NOMO-1 treated with DMSO at 0.1 percent for 48 hours (cell line): ENCODE measurements around the gene TNIK.
"Not testable (repeated sequence)": the region's sequence is repeated elsewhere in the genome, so short reads cannot be mapped to it uniquely, and the experiment has no call there.

Experiments
- DNase-seq: peaks from one replicate; lab custom pipeline; 2025; ENCODE audit not compliant: unreplicated experiment; lab: John Stamatoyannopoulos, UW

TNIK gene

GRCh38 chr3:171422855-171423254 lies 37.4 kb downstream of the TNIK start:
- DNase-seq: not testable (repeated sequence)

GRCh38 chr3:171420667-171421066 lies 39.5 kb downstream of the TNIK start:
- no peak for DNase-seq

GRCh38 chr3:171419457-171419856 lies 40.7 kb downstream of the TNIK start:
- DNase-seq: no peak

- no peak for DNase-seq
Measured at GRCh38 chr3:171417813-171418212, 42.4 kb downstream of the TNIK start.

GRCh38 chr3:171417137-171417536 lies 43.1 kb downstream of the TNIK start:
- DNase-seq: no peak

- DNase-seq: no peak
Measured at GRCh38 chr3:171416666-171417065, 43.5 kb downstream of the TNIK start.

- no peak for DNase-seq
Measured at GRCh38 chr3:171416061-171416460, 44.1 kb downstream of the TNIK start.

- DNase-seq: no peak
Measured at GRCh38 chr3:171415070-171415469, 45.1 kb downstream of the TNIK start.

- no peak for DNase-seq
Measured at GRCh38 chr3:171412473-171412872, 47.7 kb downstream of the TNIK start.

- DNase-seq: no peak
Measured at GRCh38 chr3:171412054-171412453, 48.2 kb downstream of the TNIK start.

- DNase-seq: no peak
Measured at GRCh38 chr3:171410186-171410585, 50.0 kb downstream of the TNIK start.

- DNase-seq: no peak
Measured at GRCh38 chr3:171407759-171408158, 52.4 kb downstream of the TNIK start.

GRCh38 chr3:171404376-171404967 lies 55.7 kb downstream of the TNIK start:
- DNase-seq: no peak

GRCh38 chr3:171402281-171402680 lies 57.9 kb downstream of the TNIK start:
- no peak for DNase-seq

- DNase-seq: no peak
Measured at GRCh38 chr3:171401432-171401831, 58.8 kb downstream of the TNIK start.

GRCh38 chr3:171399842-171400241 lies 60.4 kb downstream of the TNIK start:
- no peak for DNase-seq

GRCh38 chr3:171398343-171398742 lies 61.9 kb downstream of the TNIK start:
- no peak for DNase-seq

- DNase-seq: no peak
Measured at GRCh38 chr3:171397089-171397488, 63.1 kb downstream of the TNIK start.

GRCh38 chr3:171396048-171396447 lies 64.2 kb downstream of the TNIK start:
- no peak for DNase-seq

- no peak for DNase-seq
Measured at GRCh38 chr3:171393032-171393744, 67.0 kb downstream of the TNIK start.

GRCh38 chr3:171391432-171391831 lies 68.8 kb downstream of the TNIK start:
- no peak for DNase-seq

GRCh38 chr3:171390051-171390941 lies 69.9 kb downstream of the TNIK start:
- no peak for DNase-seq
